HepG2 (cell line): Measurements from ENCODE around the gene OPTN. TPM values are rescaled to one million over a fixed set of nuclear protein-coding genes. Genes with fewer than 3 reads are reported as not detected.

Experiments
- ATAC-seq: fragments of 200-7000 bp; cut with Tn5 transposase; 3 replicates; pipeline ENCODE4 v1.9.1; 2020; ENCODE audit warnings: mild to moderate bottlenecking, moderate library complexity
- BruUV-seq: library from RNA; stranded (reverse); fragments of 400-500 nt; replicated peaks from 2 replicates; lab custom pipeline; 2021; lab: Mats Ljungman, UMichigan
- CTCF ChIA-PET: fragments of 300-600 bp; formaldehyde crosslinking; extraction: SDS; loops from one replicate; lab custom pipeline; 2021; ENCODE audit warnings: low total read pairs, inconsistent platforms, low intra/inter-chr PET ratio; lab: Yijun Ruan, JAX
- POLR2A ChIA-PET: fragments of 350-600 bp; sonication (Branson Sonifier 250); formaldehyde crosslinking; loops from one replicate; lab custom pipeline; 2020; ENCODE audit warnings: antibody characterized with exemption, inconsistent platforms; lab: Yijun Ruan, JAX
- DNase-seq: peaks from one replicate; pipeline ENCODE4 v3.0.0-alpha.2; 2015; ENCODE audit warnings: low spot score
- FAIRE-seq: peaks from 3 replicates; lab custom pipeline; 2011; peaks lifted over from hg19 to GRCh38; lab: Jason Lieb, UNC
- H2AFZ ChIP-seq: one replicate; pipeline ENCODE4 v1.6.1; 2011; ENCODE audit warnings: low read length, inconsistent platforms
- H3K27ac ChIP-seq: fragments of 300-600 bp; 3 replicates; pipeline ENCODE4 v1.8.0; 2011; ENCODE audit warnings: mixed run types, mild to moderate bottlenecking, mixed read lengths, low read length, inconsistent platforms; ENCODE audit not compliant: insufficient read depth; ENCODE audit errors: extremely low read length
- H3K27me3 ChIP-seq, 2 experiments: fragments of 200-600 bp in 1 of 2; 2 replicates in 1 of 2; 3 replicates in 1 of 2; pipeline versions ENCODE4 v1.6.0 to v1.8.0; 2011; ENCODE audit warnings: low read length in 2 of 2, mild to moderate bottlenecking in 2 of 2, moderate library complexity in 2 of 2, inconsistent platforms in 1 of 2; ENCODE audit not compliant: insufficient read depth in 2 of 2, control insufficient read depth in 1 of 2
- H3K36me3 ChIP-seq, 2 experiments: fragments of 200-600 bp in 1 of 2; replicated peaks in 1 of 2; 2 replicates in 1 of 2; 3 replicates in 1 of 2; pipeline versions ENCODE4 v1.5.1 to v1.8.0; 2011; ENCODE audit warnings: low read length in 2 of 2, inconsistent platforms in 1 of 2; ENCODE audit not compliant: insufficient read depth in 2 of 2, control insufficient read depth in 1 of 2
- H3K4me1 ChIP-seq: 2 replicates; pipeline ENCODE4 v1.5.1; 2012; ENCODE audit warnings: low read length, inconsistent platforms; ENCODE audit not compliant: insufficient read depth
- H3K4me2 ChIP-seq: 2 replicates; pipeline ENCODE4 v1.6.0; 2011; ENCODE audit warnings: low read depth, low read length, inconsistent platforms
- H3K4me3 ChIP-seq, 3 experiments: fragments of 200-600 bp in 1 of 3; sonication (generic), shearing (Covaris generic) in 1 of 3; replicated peaks in 1 of 3; 2 replicates each; pipeline ENCODE4 v1.5.1; 2011 to 2016; ENCODE audit warnings: low read length in 3 of 3, inconsistent platforms in 2 of 3, low read depth in 2 of 3, mild to moderate bottlenecking in 2 of 3, control low read depth in 1 of 3, mixed read lengths in 1 of 3; ENCODE audit not compliant: insufficient read depth in 1 of 3
- H3K79me2 ChIP-seq: one replicate; pipeline ENCODE4 v1.6.1; 2011; ENCODE audit warnings: low read length, inconsistent platforms; ENCODE audit not compliant: insufficient read depth
- H3K9ac ChIP-seq: 2 replicates; pipeline ENCODE4 v1.6.0; 2011; ENCODE audit warnings: mild to moderate bottlenecking, low read depth, low read length, inconsistent platforms; ENCODE audit not compliant: insufficient read depth
- H3K9me3 ChIP-seq: 2 replicates; pipeline ENCODE4 v1.5.1; 2012; ENCODE audit warnings: mild to moderate bottlenecking, low read length
- H4K20me1 ChIP-seq: 2 replicates; pipeline ENCODE4 v1.6.0; 2011; ENCODE audit warnings: inconsistent platforms, mild to moderate bottlenecking, low read length, moderate library complexity; ENCODE audit not compliant: insufficient read depth
- HCFC1 ChIP-seq: fragments of 150-350 bp; IDR thresholded peaks from 2 replicates; pipeline ENCODE4 v1.6.1; 2014; ENCODE audit warnings: low read depth, low read length
- JARID2 ChIP-seq: sonication (generic); formaldehyde crosslinking; IDR thresholded peaks from 2 replicates; pipeline ENCODE4 v1.8.1; 2023; ENCODE audit warnings: missing genetic modification reagents, inconsistent platforms; ENCODE audit not compliant: insufficient replicate concordance
- KAT8 ChIP-seq: IDR thresholded peaks from 2 replicates; pipeline ENCODE4 v1.6.1; 2016; ENCODE audit warnings: missing genetic modification reagents, missing compliant biosample characterization
- POLR2AphosphoS5 ChIP-seq: IDR thresholded peaks from 2 replicates; pipeline ENCODE4 v1.6.1; 2012; ENCODE audit warnings: low read depth, low read length
- REL ChIP-seq: sonication (generic); formaldehyde crosslinking; conservative IDR thresholded peaks from 2 replicates; pipeline ENCODE4 v1.8.0; 2022; ENCODE audit warnings: mild to moderate bottlenecking, missing genetic modification reagents, moderate library complexity
- SUZ12 ChIP-seq: fragments of 150-350 bp; IDR thresholded peaks from 2 replicates; pipeline ENCODE4 v1.6.1; 2014; ENCODE audit warnings: low read depth, low read length
- ZFAT ChIP-seq: sonication (generic); formaldehyde crosslinking; conservative IDR thresholded peaks from 2 replicates; pipeline ENCODE4 v1.8.1; 2023; ENCODE audit warnings: missing genetic modification reagents, inconsistent platforms
- ZNF18 ChIP-seq: sonication (generic); formaldehyde crosslinking; IDR thresholded peaks from 2 replicates; pipeline ENCODE4 v1.8.0; 2022; ENCODE audit warnings: mild to moderate bottlenecking, missing genetic modification reagents; ENCODE audit not compliant: insufficient replicate concordance
- ZNF614 ChIP-seq: IDR thresholded peaks from 2 replicates; pipeline ENCODE4 v1.6.1; 2018; ENCODE audit warnings: missing biosample characterization, missing genetic modification reagents, inconsistent platforms, borderline replicate concordance
- WGBS: methylation state at CpG from one replicate; pipeline ENCODE4 v1.1.6; 2017; ENCODE audit warnings: low lambda C conversion rate; 5-methylcytosine and 5-hydroxymethylcytosine counted together
- in situ Hi-C: cut with HindIII; loops from 2 replicates; pipeline ENCODE4 v1.10.0; 2017; ENCODE audit warnings: low pct_unique_long_range_greater_than_20kb; ENCODE audit not compliant: extremely low pct_ligation_motif_present
- intact Hi-C: fragments of 100-400 bp; cut with micrococcal nuclease; formaldehyde crosslinking; loops from one replicate; pipeline ENCODE4 v1.10.0; 2022; ENCODE audit not compliant: unreplicated experiment
- polyA plus RNA-seq, 8 experiments: library from polyadenylated mRNA; depleted of rRNA in 3 of 8; stranded (reverse) in 7 of 8; unstranded in 1 of 8; fragments of >200 nt; fragmentation: Illumina TruSeq in 4 of 8; extraction: Trizol in 4 of 8; gene quantifications; 2 replicates each; pipeline versions ENCODE4 v1.2.1 to v1.2.3, GENCODE V29; 2011 to 2016; ENCODE audit warnings: low read depth in 4 of 8, missing spikeins in 1 of 8, mixed read lengths in 1 of 8; ENCODE audit not compliant: insufficient read depth in 1 of 8
- total RNA-seq, 5 experiments: library from RNA; depleted of rRNA; stranded (reverse); fragments of >200 nt; fragmentation: Illumina TruSeq; extraction: Trizol; gene quantifications; 2 replicates each; pipeline ENCODE4 v1.2.3, GENCODE V29; 2016; ENCODE audit warnings: low read depth in 1 of 5
- TF ChIP-seq, protein P1 (sequence below): sonication (generic); formaldehyde crosslinking; IDR thresholded peaks from 2 replicates; pipeline ENCODE4 v1.5.1; 2020; ENCODE audit warnings: mild to moderate bottlenecking, missing genetic modification reagents, moderate library complexity
- TF ChIP-seq, protein P2 (sequence below): sonication (generic); formaldehyde crosslinking; IDR thresholded peaks from 2 replicates; pipeline ENCODE4 v1.5.0; 2020; ENCODE audit warnings: mild to moderate bottlenecking, missing genetic modification reagents
- TF ChIP-seq, protein P3 (sequence below): sonication (generic); formaldehyde crosslinking; IDR thresholded peaks from 2 replicates; pipeline ENCODE4 v1.5.0; 2020; ENCODE audit warnings: missing genetic modification reagents, mild to moderate bottlenecking, borderline replicate concordance

OPTN gene
- total and polyA plus RNA-seq, 2 of the 13 experiments (the other 11 are each of a cell fraction or from before 2014, with no cell fraction given) = 13.4 to 46.6 TPM

- TF ChIP-seq, protein P1, sequence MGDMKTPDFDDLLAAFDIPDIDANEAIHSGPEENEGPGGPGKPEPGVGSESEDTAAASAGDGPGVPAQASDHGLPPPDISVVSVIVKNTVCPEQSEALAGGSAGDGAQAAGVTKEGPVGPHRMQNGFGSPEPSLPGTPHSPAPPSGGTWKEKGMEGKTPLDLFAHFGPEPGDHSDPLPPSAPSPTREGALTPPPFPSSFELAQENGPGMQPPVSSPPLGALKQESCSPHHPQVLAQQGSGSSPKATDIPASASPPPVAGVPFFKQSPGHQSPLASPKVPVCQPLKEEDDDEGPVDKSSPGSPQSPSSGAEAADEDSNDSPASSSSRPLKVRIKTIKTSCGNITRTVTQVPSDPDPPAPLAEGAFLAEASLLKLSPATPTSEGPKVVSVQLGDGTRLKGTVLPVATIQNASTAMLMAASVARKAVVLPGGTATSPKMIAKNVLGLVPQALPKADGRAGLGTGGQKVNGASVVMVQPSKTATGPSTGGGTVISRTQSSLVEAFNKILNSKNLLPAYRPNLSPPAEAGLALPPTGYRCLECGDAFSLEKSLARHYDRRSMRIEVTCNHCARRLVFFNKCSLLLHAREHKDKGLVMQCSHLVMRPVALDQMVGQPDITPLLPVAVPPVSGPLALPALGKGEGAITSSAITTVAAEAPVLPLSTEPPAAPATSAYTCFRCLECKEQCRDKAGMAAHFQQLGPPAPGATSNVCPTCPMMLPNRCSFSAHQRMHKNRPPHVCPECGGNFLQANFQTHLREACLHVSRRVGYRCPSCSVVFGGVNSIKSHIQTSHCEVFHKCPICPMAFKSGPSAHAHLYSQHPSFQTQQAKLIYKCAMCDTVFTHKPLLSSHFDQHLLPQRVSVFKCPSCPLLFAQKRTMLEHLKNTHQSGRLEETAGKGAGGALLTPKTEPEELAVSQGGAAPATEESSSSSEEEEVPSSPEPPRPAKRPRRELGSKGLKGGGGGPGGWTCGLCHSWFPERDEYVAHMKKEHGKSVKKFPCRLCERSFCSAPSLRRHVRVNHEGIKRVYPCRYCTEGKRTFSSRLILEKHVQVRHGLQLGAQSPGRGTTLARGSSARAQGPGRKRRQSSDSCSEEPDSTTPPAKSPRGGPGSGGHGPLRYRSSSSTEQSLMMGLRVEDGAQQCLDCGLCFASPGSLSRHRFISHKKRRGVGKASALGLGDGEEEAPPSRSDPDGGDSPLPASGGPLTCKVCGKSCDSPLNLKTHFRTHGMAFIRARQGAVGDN (CRISPR knock-in tag) = no peak
- TF ChIP-seq, all 625 proteins: peak for 0
Measured at GRCh38 chr10:13079776-13080050, 20.2 kb upstream of the OPTN start (continued).

DNA sequence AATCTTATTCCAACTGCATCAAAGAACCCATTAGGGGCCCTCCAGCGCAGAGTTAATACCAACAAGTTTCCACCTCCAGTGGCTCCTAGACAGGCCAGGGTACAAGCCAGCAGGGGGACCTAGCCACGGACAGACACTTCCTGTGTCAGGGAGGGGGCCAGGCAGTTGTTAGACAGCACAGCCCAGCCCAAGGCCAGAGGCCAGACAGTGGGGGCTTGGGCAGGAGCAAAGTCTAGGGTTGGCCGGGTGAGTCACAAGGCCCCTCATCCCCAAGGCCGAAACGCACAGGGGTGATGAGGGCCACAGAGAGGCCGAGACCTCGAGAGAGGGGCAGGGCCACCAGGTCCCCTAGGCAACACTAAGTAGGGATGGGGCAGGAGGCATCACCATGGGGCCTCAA, 19.3 kb upstream of the OPTN start:
- intact Hi-C loops = no loop called here
- in situ Hi-C loops = no loop called here
- Histone ChIP-seq H4K20me1 (no peaks in the 10 kb centered on the region), H3K27ac (no peak overlapping the region), H2AFZ (no peak overlapping the region), H3K4me3 (no peak overlapping the region), H3K79me2 (no peaks in the 10 kb centered on the region), H3K4me2 (no peak overlapping the region), H3K4me1 (peaks cover 13% of the 10 kb centered on the region; the same call in 1 of the 2 replicates), H3K9me3 (peaks cover 14% of the 10 kb centered on the region), H3K9ac (no peak overlapping the region), H3K36me3 (no peaks in the 10 kb centered on the region), H3K27me3 (no peaks in the 10 kb centered on the region; a peak in 1 of 5 replicates)
- BruUV-seq = no TSS peak
- ATAC-seq (peak; percentile 97), DNase-seq (peak; percentile 44), FAIRE-seq (no peak)
- ChIA-PET CTCF (no interaction called here), POLR2A (no interaction called here)
- 21% methylated on average over 4 of the region's 7 CpGs for WGBS
- TF ChIP-seq KAT8 (peak; percentile 62; the same call in 1 of the 2 replicates), SUZ12 (no peak), ZFAT (CRISPR knock-in tag) (no peak), ZNF18 (no peak), JARID2 (CRISPR knock-in tag) (no peak), ZNF614 (no peak), HCFC1 (peak; percentile 44; the same call in 1 of the 2 replicates), REL (CRISPR knock-in tag) (no peak), POLR2AphosphoS5 (no peak)
- TF ChIP-seq, protein P2, sequence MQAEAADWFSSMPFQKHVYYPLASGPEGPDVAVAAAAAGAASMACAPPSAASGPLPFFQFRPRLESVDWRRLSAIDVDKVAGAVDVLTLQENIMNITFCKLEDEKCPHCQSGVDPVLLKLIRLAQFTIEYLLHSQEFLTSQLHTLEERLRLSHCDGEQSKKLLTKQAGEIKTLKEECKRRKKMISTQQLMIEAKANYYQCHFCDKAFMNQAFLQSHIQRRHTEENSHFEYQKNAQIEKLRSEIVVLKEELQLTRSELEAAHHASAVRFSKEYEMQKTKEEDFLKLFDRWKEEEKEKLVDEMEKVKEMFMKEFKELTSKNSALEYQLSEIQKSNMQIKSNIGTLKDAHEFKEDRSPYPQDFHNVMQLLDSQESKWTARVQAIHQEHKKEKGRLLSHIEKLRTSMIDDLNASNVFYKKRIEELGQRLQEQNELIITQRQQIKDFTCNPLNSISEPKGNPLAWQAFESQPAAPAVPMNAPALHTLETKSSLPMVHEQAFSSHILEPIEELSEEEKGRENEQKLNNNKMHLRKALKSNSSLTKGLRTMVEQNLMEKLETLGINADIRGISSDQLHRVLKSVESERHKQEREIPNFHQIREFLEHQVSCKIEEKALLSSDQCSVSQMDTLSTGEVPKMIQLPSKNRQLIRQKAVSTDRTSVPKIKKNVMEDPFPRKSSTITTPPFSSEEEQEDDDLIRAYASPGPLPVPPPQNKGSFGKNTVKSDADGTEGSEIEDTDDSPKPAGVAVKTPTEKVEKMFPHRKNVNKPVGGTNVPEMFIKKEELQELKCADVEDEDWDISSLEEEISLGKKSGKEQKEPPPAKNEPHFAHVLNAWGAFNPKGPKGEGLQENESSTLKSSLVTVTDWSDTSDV = no peak
- TF ChIP-seq, protein P3, sequence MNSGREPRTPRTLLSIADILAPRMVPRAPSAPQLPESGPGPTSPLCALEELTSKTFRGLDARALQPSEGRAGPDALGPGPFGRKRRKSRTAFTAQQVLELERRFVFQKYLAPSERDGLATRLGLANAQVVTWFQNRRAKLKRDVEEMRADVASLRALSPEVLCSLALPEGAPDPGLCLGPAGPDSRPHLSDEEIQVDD = no peak
